B cell (primary cell): ENCODE results near the gene NR6A1. TPM values are rescaled to one million over a fixed set of nuclear protein-coding genes. Genes with fewer than 3 reads are reported as not detected.

Experiments
- ATAC-seq: fragments of 200-7000 bp; cut with Tn5 transposase; one replicate; pipeline ENCODE4 v1.10.0; 2021; ENCODE audit warnings: low read depth, mild to moderate bottlenecking, moderate number of reproducible peaks, moderate library complexity
- CTCF ChIA-PET: fragments of 350-600 bp; sonication (Branson Sonifier 250); formaldehyde crosslinking; loops from one replicate; lab custom pipeline; 2021; ENCODE audit warnings: antibody characterized with exemption, inconsistent platforms; lab: Charles Lee
- POLR2A ChIA-PET: fragments of 350-600 bp; sonication (Branson Sonifier 250); formaldehyde crosslinking; loops from one replicate; lab custom pipeline; 2021; ENCODE audit warnings: antibody characterized with exemption; lab: Charles Lee
- DNase-seq: peaks from one replicate; pipeline ENCODE4 v3.0.0; 2013
- H2AFZ ChIP-seq: 2 replicates; pipeline ENCODE4 v1.6.1; 2012; ENCODE audit warnings: mild to moderate bottlenecking, low read depth, low read length; ENCODE audit not compliant: insufficient read depth, poor library complexity, severe bottlenecking
- H3K27ac ChIP-seq, 2 donors: 1 replicate in 1 of 2; 2 replicates in 1 of 2; pipeline ENCODE4 v1.5.1; 2012 to 2013; ENCODE audit warnings: low read length in 2 of 2, mild to moderate bottlenecking in 2 of 2, moderate library complexity in 1 of 2
- H3K27me3 ChIP-seq, 4 experiments: fragments of 200-600 bp in 1 of 4; sonication (generic) in 1 of 4; replicated peaks in 1 of 4; 1 replicate in 2 of 4; 2 replicates in 2 of 4; pipeline versions ENCODE4 v1.6.1 to v1.7.0; 2013 to 2016; ENCODE audit warnings: low read length in 3 of 4, mild to moderate bottlenecking in 2 of 4, mixed read lengths in 1 of 4, moderate library complexity in 1 of 4; ENCODE audit not compliant: insufficient read depth in 4 of 4, control insufficient read depth in 3 of 4; ENCODE audit errors: control extremely low read depth in 1 of 4
- H3K36me3 ChIP-seq, 2 experiments: replicated peaks in 1 of 2; 1 replicate in 1 of 2; 2 replicates in 1 of 2; pipeline versions ENCODE4 v1.6.1 to v1.7.1; 2013; ENCODE audit warnings: low read length in 1 of 2; ENCODE audit not compliant: insufficient read depth in 2 of 2, control insufficient read depth in 1 of 2; ENCODE audit errors: control extremely low read depth in 1 of 2, extremely low read depth in 1 of 2
- H3K4me1 ChIP-seq, 2 donors: fragments of 200-600 bp in 1 of 2; sonication (generic) in 1 of 2; 1 replicate in 1 of 2; 2 replicates in 1 of 2; pipeline versions ENCODE4 v1.5.1 to v1.6.1; 2013 to 2017; ENCODE audit warnings: low read length in 2 of 2; ENCODE audit not compliant: control insufficient read depth in 2 of 2, insufficient read depth in 2 of 2
- H3K4me2 ChIP-seq: replicated peaks from 2 replicates; pipeline ENCODE3; 2012; ENCODE audit warnings: mild to moderate bottlenecking, low read depth, low read length; ENCODE audit not compliant: poor library complexity, severe bottlenecking
- H3K4me3 ChIP-seq, 5 experiments: fragments of 200-600 bp in 1 of 5; sonication (generic) in 1 of 5; 1 replicate in 3 of 5; 2 replicates in 2 of 5; pipeline versions ENCODE4 v1.5.1 to v1.7.0; 2011 to 2016; ENCODE audit warnings: low read length in 4 of 5, mild to moderate bottlenecking in 4 of 5, low read depth in 2 of 5, control low read depth in 1 of 5, moderate library complexity in 1 of 5; ENCODE audit not compliant: insufficient read depth in 1 of 5; ENCODE audit errors: control extremely low read depth in 1 of 5, extremely low read depth in 1 of 5
- H3K79me2 ChIP-seq: fragments of 200-600 bp; sonication (generic); one replicate; pipeline ENCODE4 v1.6.0; 2016; ENCODE audit warnings: low read length; ENCODE audit not compliant: control insufficient read depth, insufficient read depth
- H3K9ac ChIP-seq: fragments of 200-600 bp; sonication (generic); 2 replicates; pipeline ENCODE4 v1.6.1; 2017; ENCODE audit warnings: mild to moderate bottlenecking, low read length, moderate library complexity
- H3K9me3 ChIP-seq, 3 donors: one replicate each; pipeline versions ENCODE4 v1.6.1 to v1.7.1; 2013; ENCODE audit warnings: low read length in 2 of 3; ENCODE audit not compliant: control insufficient read depth in 2 of 3, insufficient read depth in 1 of 3; ENCODE audit errors: control extremely low read depth in 1 of 3
- H4K20me1 ChIP-seq: 2 replicates; pipeline ENCODE4 v1.6.0; 2012; ENCODE audit warnings: mild to moderate bottlenecking, low read length; ENCODE audit not compliant: insufficient read depth, control insufficient read depth, poor library complexity, severe bottlenecking
- H3K27ac Mint-ChIP-seq: one replicate; pipeline ENCODE4 v1.8.0; 2021; ENCODE audit warnings: mixed read lengths
- H3K27me3 Mint-ChIP-seq: one replicate; pipeline ENCODE4 v1.8.0; 2021; ENCODE audit warnings: mixed read lengths
- H3K4me1 Mint-ChIP-seq: one replicate; pipeline ENCODE4 v1.8.0; 2021; ENCODE audit warnings: mixed read lengths
- H3K4me3 Mint-ChIP-seq: one replicate; pipeline ENCODE4 v1.8.0; 2021; ENCODE audit warnings: mixed read lengths
- H3K9me3 Mint-ChIP-seq: one replicate; pipeline ENCODE4 v1.8.0; 2022; ENCODE audit warnings: mixed read lengths; ENCODE audit not compliant: insufficient read depth
- CTCF ChIP-seq: fragments of 200-600 bp; IDR thresholded peaks from one replicate; pipeline ENCODE4 v1.8.0; 2022; ENCODE audit warnings: antibody characterized with exemption, mild to moderate bottlenecking
- EZH2 ChIP-seq: IDR thresholded peaks from 2 replicates; pipeline ENCODE4 v1.6.1; 2012; ENCODE audit warnings: borderline replicate concordance, low read depth, mild to moderate bottlenecking, moderate library complexity, low read length; ENCODE audit not compliant: insufficient read depth, poor library complexity, severe bottlenecking
- WGBS: methylation state at CpG from one replicate; pipeline ENCODE4 v1.1.5; 2013; ENCODE audit warnings: missing lambda C conversion rate; ENCODE audit not compliant: insufficient coverage; 5-methylcytosine and 5-hydroxymethylcytosine counted together
- intact Hi-C: fragments of 100-400 bp; cut with micrococcal nuclease; formaldehyde crosslinking; loops from one replicate; pipeline ENCODE4 v1.10.0; 2022
- polyA plus RNA-seq: library from polyadenylated mRNA; depleted of rRNA; stranded (reverse); fragments of >200 nt; gene quantifications from 2 replicates; pipeline ENCODE4 v1.2.3, GENCODE V29; 2012
- total RNA-seq, 2 donors: library from RNA; stranded (reverse); fragments of 120-200 nt in 1 of 2; gene quantifications; 1 replicate in 1 of 2; 2 replicates in 1 of 2; pipeline versions ENCODE4 v1.2.3 to v1.2.4, GENCODE V29; 2013 to 2022

The NR6A1 gene
- total and polyA plus RNA-seq, 2 donors (not counting 1 experiment from before 2014, with no cell fraction given): 0.09 to 0.67 TPM

- ATAC-seq (no peak), DNase-seq (no peak)
- no peaks in the 10 kb centered on the region for H3K36me3 ChIP-seq
- no peaks in the 10 kb centered on the region for H3K4me1 Mint-ChIP-seq
- no peak overlapping the region for H3K27ac Mint-ChIP-seq
- no peaks in the 10 kb centered on the region for H3K9me3 ChIP-seq
- no peaks in the 10 kb centered on the region for H3K27me3 ChIP-seq
- intact Hi-C loops: no loop called here
- H3K27me3 Mint-ChIP-seq: peaks cover 3% of the 10 kb centered on the region
- no peaks in the 10 kb centered on the region for H4K20me1 ChIP-seq
- no peak overlapping the region for H3K4me2 ChIP-seq
- H3K9ac ChIP-seq: no peak overlapping the region
- WGBS: 94% methylated on average over 3 of the region's 3 CpGs
- no peaks in the 10 kb centered on the region for H3K79me2 ChIP-seq
- ChIA-PET CTCF (interaction anchor here (1.1 kb wide), 1 partner anchor 9 kb away, joined by 3 read pairs; no protein-coding TSS in a partner anchor), POLR2A (no interaction called here)
- no peak overlapping the region for H3K27ac ChIP-seq
- H3K4me3 Mint-ChIP-seq: no peak overlapping the region
- no peak overlapping the region for H2AFZ ChIP-seq
- H3K4me1 ChIP-seq: no peaks in the 10 kb centered on the region
- no peaks in the 10 kb centered on the region for H3K9me3 Mint-ChIP-seq
- TF ChIP-seq EZH2 (no peak), CTCF (no peak)
- no peak overlapping the region for H3K4me3 ChIP-seq
Observed at GRCh38 chr9:124553738-124554137, 217.4 kb downstream of the NR6A1 start.

GRCh38 chr9:124552273-124552605 lies 218.9 kb downstream of the NR6A1 start:
- no peak for TF ChIP-seq CTCF
- TF ChIP-seq EZH2: no peak
- Histone ChIP-seq H4K20me1 (no peaks in the 10 kb centered on the region), H3K27me3 (no peaks in the 10 kb centered on the region), H3K4me3 (no peak overlapping the region), H3K36me3 (no peaks in the 10 kb centered on the region), H3K9ac (no peak overlapping the region), H3K27ac (no peak overlapping the region), H3K9me3 (no peaks in the 10 kb centered on the region), H3K4me2 (no peak overlapping the region), H3K4me1 (no peaks in the 10 kb centered on the region), H2AFZ (no peak overlapping the region), H3K79me2 (no peaks in the 10 kb centered on the region)
- Mint-ChIP-seq H3K4me1 (no peaks in the 10 kb centered on the region), H3K4me3 (no peak overlapping the region), H3K27me3 (peaks cover 3% of the 10 kb centered on the region), H3K9me3 (no peaks in the 10 kb centered on the region), H3K27ac (no peak overlapping the region)
- DNase-seq (no peak), ATAC-seq (no peak)
- POLR2A ChIA-PET: no interaction called here
- intact Hi-C loops: no loop called here
- no CpG with 5 or more reads among the region's 2 CpGs for WGBS
- CTCF ChIA-PET: interaction anchor here (2.2 to 2.4 kb wide), 2 partner anchors 16 to 159 kb away, joined by 6 to 11 read pairs; no protein-coding TSS in a partner anchor
